GM12875 (cell line): Measurements from ENCODE around the gene IL31.

ENCODE experiments used
- H3K4me3 ChIP-seq: one replicate; pipeline ENCODE4 v1.5.1; 2011; ENCODE audit warnings: low read depth, low read length, control low read depth
- CTCF ChIP-seq: IDR thresholded peaks from 2 replicates; pipeline ENCODE4 v1.5.1; 2011; ENCODE audit warnings: low read depth, mild to moderate bottlenecking, control low read depth, inconsistent platforms, low read length, moderate library complexity, borderline replicate concordance; ENCODE audit not compliant: insufficient read depth

IL31 gene

GRCh38 chr12:122155705-122156104, 18.3 kb downstream of the IL31 start:
- no peak for TF ChIP-seq CTCF
- H3K4me3 ChIP-seq = no peak overlapping the region

GRCh38 chr12:122152754-122153153, 21.3 kb downstream of the IL31 start:
- no peak for TF ChIP-seq CTCF

GRCh38 chr12:122150127-122150681, 23.8 kb downstream of the IL31 start:
- no peak for TF ChIP-seq CTCF
- no peak overlapping the region for H3K4me3 ChIP-seq

More at GRCh38 chr12:122152754-122153153, 21.3 kb downstream of the IL31 start:
- no peak overlapping the region for H3K4me3 ChIP-seq

GRCh38 chr12:122148657-122149056, 25.4 kb downstream of the IL31 start:
- H3K4me3 ChIP-seq = no peak overlapping the region
- no peak for TF ChIP-seq CTCF

GRCh38 chr12:122147514-122148290, 26.3 kb downstream of the IL31 start:
- no peak for TF ChIP-seq CTCF
- no peak overlapping the region for H3K4me3 ChIP-seq

- no peak for TF ChIP-seq CTCF
- no peak overlapping the region for H3K4me3 ChIP-seq
Measured at GRCh38 chr12:122145505-122146330, 28.3 kb downstream of the IL31 start.
